GM10248 (cell line): ENCODE measurements around the gene DNAH6.

ENCODE experiments used
- CTCF ChIA-PET: fragments of 300-600 bp; sonication (Branson Sonifier 250); formaldehyde crosslinking; extraction: SDS; loops from one replicate; lab custom pipeline; 2021; ENCODE audit warnings: antibody characterized with exemption; lab: Yijun Ruan, JAX
- POLR2A ChIA-PET: fragments of 350-650 bp; sonication (Branson Sonifier 250); formaldehyde crosslinking; extraction: SDS; loops from one replicate; lab custom pipeline; 2020; ENCODE audit warnings: antibody characterized with exemption; lab: Yijun Ruan, JAX
- DNase-seq: peaks from one replicate; pipeline ENCODE4 v3.0.0; 2012; ENCODE audit errors: extremely low spot score
- CTCF ChIP-seq: IDR thresholded peaks from 2 replicates; pipeline ENCODE4 v1.5.1; 2012; ENCODE audit warnings: mild to moderate bottlenecking, low read depth; ENCODE audit errors: extremely low read depth, missing control alignments, control extremely low read depth

The DNAH6 gene

GRCh38 chr2:84519332-84519957 is 3.1 kb downstream of the DNAH6 start:
- no peak for TF ChIP-seq CTCF
- POLR2A ChIA-PET: no interaction called here
- CTCF ChIA-PET: interaction anchor here (1.2 kb wide), 1 partner anchor 407 kb away, joined by 5 read pairs; no protein-coding TSS in a partner anchor
- DNase-seq: no peak

- CTCF ChIA-PET: interaction anchor here (0.9 to 1.0 kb wide), 2 partner anchors 10 to 36 kb away, joined by 3 read pairs; no protein-coding TSS in a partner anchor
- POLR2A ChIA-PET: no interaction called here
- TF ChIP-seq CTCF: no peak
- DNase-seq: no peak
Measured at GRCh38 chr2:84526562-84526961, 10.3 kb downstream of the DNAH6 start.

GRCh38 chr2:84527137-84528129 is 11.1 kb downstream of the DNAH6 start:
- no peak for TF ChIP-seq CTCF
- POLR2A ChIA-PET: no interaction called here
- CTCF ChIA-PET: interaction anchor here (1.0 to 1.2 kb wide), 2 partner anchors 9 to 13 kb away, joined by 3 read pairs; no protein-coding TSS in a partner anchor
- DNase-seq: no peak

GRCh38 chr2:84532291-84532690 is 16.0 kb downstream of the DNAH6 start:
- ChIA-PET POLR2A (no interaction called here), CTCF (no interaction called here)
- TF ChIP-seq CTCF: no peak
- DNase-seq: no peak

- ChIA-PET POLR2A (no interaction called here), CTCF (interaction anchor here (0.9 kb wide), 1 partner anchor 17 kb away, joined by 3 read pairs; no protein-coding TSS in a partner anchor)
- no peak for TF ChIP-seq CTCF
- DNase-seq: no peak
Measured at GRCh38 chr2:84534225-84534624, 17.9 kb downstream of the DNAH6 start.

GRCh38 chr2:84537251-84537650 is 21.0 kb downstream of the DNAH6 start:
- ChIA-PET POLR2A (no interaction called here), CTCF (interaction anchor here (1.0 to 1.1 kb wide), 3 partner anchors 11 to 227 kb away, joined by 3 read pairs; no protein-coding TSS in a partner anchor)
- no peak for DNase-seq
- TF ChIP-seq CTCF: no peak
